Muscle layer of duodenum (tissue), 2 donors: ENCODE results near the gene KARS1.
A peak's percentile ranks its signal among the peaks of the same experiment; 100 is the strongest.

ENCODE experiments used
- H3K27ac ChIP-seq: one replicate; pipeline ENCODE4 v1.7.0; 2013; ENCODE audit warnings: mild to moderate bottlenecking, low read length
- H3K27me3 ChIP-seq: one replicate; pipeline ENCODE4 v1.7.0; 2013; ENCODE audit warnings: low read depth, mild to moderate bottlenecking, control low read depth, low read length
- H3K36me3 ChIP-seq, 2 donors: one replicate each; pipeline ENCODE4 v1.7.0; 2013; ENCODE audit warnings: low read length in 2 of 2, control low read depth in 1 of 2, mild to moderate bottlenecking in 1 of 2; ENCODE audit not compliant: insufficient read depth in 2 of 2, control insufficient read depth in 1 of 2
- H3K4me1 ChIP-seq, 2 donors: one replicate each; pipeline ENCODE4 v1.7.0; 2013; ENCODE audit warnings: low read length in 2 of 2, mild to moderate bottlenecking in 2 of 2, control low read depth in 1 of 2, moderate library complexity in 1 of 2; ENCODE audit not compliant: insufficient read depth in 2 of 2, control insufficient read depth in 1 of 2
- H3K4me3 ChIP-seq, 2 donors: one replicate each; pipeline ENCODE4 v1.7.0; 2013; ENCODE audit warnings: low read length in 2 of 2, low read depth in 1 of 2, mild to moderate bottlenecking in 1 of 2
- H3K9me3 ChIP-seq, 2 donors: one replicate each; pipeline ENCODE4 v1.7.0; 2013; ENCODE audit warnings: low read length in 2 of 2, control low read depth in 1 of 2, mild to moderate bottlenecking in 1 of 2; ENCODE audit not compliant: control insufficient read depth in 1 of 2
- donor health status: healthy.

Gene KARS1

GRCh38 chr16:75647492-75648264 is at the start of gene KARS1, which contains the start of gene TERF2IP:
KARS1 (minus strand) TSS chr16:75647665; CDS start chr16:75647639, 26 bp downstream.
TERF2IP (plus strand) TSS chr16:75647773; CDS start chr16:75647883, 110 bp downstream.
- peaks cover 17 to 62% of the 10 kb centered on the region in 2 donors for H3K4me1 ChIP-seq
- no peaks in the 10 kb centered on the region for H3K9me3 ChIP-seq
- peak within 1 kb of the TSS; percentile 83 to 100 for H3K4me3 ChIP-seq
- H3K27ac ChIP-seq, result peak within 1 kb of the TSS; percentile 96
- H3K36me3 ChIP-seq, result peaks cover 3 to 34% of the 10 kb centered on the region in 2 donors
- no peaks in the 10 kb centered on the region for H3K27me3 ChIP-seq

- Histone ChIP-seq H3K36me3 (no peaks in the 10 kb centered on the region), H3K9me3 (no peaks in the 10 kb centered on the region), H3K27ac (no peak overlapping the region), H3K4me1 (no peaks in the 10 kb centered on the region), H3K4me3 (no peak overlapping the region), H3K27me3 (no peaks in the 10 kb centered on the region)
These were observed 48.2 kb upstream of the KARS1 start for GRCh38 chr16:75695708-75696107.

- H3K36me3 ChIP-seq, result no peaks in the 10 kb centered on the region
- no peak overlapping the region for H3K27ac ChIP-seq
- H3K27me3 ChIP-seq, result no peaks in the 10 kb centered on the region
- H3K9me3 ChIP-seq, result no peaks in the 10 kb centered on the region
- H3K4me3 ChIP-seq, result no peak overlapping the region
- H3K4me1 ChIP-seq, result no peaks in the 10 kb centered on the region
These were observed 39.9 kb upstream of the KARS1 start for GRCh38 chr16:75687361-75687760.

DNA sequence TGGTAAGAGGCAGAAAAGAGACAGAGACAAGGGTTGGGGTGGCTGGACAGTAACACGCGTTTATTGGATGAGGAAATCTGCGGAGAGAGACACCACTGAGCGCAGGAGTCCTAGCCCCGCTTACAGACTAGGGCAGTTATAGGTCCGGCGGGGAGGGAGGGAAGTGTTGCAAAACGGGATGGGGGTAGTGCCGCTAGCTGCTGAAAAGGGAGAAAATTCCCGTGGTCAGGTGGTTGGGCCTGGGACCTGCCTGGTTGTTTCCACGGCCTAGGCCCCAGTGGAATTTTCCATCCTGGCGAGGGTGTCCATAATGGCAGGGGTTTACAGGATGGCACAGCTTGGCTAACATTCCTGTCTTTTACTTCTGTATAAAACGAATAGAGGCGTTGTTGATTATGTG is 34.8 kb upstream of the KARS1 start:
- H3K4me1 ChIP-seq, result no peaks in the 10 kb centered on the region
- H3K27ac ChIP-seq, result no peak overlapping the region
- H3K9me3 ChIP-seq, result no peaks in the 10 kb centered on the region
- H3K36me3 ChIP-seq, result no peaks in the 10 kb centered on the region
- no peak overlapping the region for H3K4me3 ChIP-seq
- no peaks in the 10 kb centered on the region for H3K27me3 ChIP-seq

- Histone ChIP-seq H3K9me3 (no peaks in the 10 kb centered on the region), H3K27ac (no peak overlapping the region), H3K36me3 (no peaks in the 10 kb centered on the region), H3K4me3 (no peak overlapping the region), H3K27me3 (no peaks in the 10 kb centered on the region), H3K4me1 (no peaks in the 10 kb centered on the region)
These were observed 31.9 kb upstream of the KARS1 start for GRCh38 chr16:75679366-75679765.

- H3K27me3 ChIP-seq, result no peaks in the 10 kb centered on the region
- H3K27ac ChIP-seq, result no peak within 1 kb of the TSS
- no peaks in the 10 kb centered on the region for H3K36me3 ChIP-seq
- H3K4me3 ChIP-seq, result no peak within 1 kb of the TSS
- no peaks in the 10 kb centered on the region for H3K9me3 ChIP-seq
- no peaks in the 10 kb centered on the region for H3K4me1 ChIP-seq
These were observed 29.4 kb upstream of the KARS1 start, which contains the start of gene CPHXL2 for GRCh38 chr16:75676909-75677308. CPHXL2 (minus strand) TSS chr16:75677009; CDS start chr16:75676999, 10 bp downstream.

GRCh38 chr16:75667503-75667902 is 20.0 kb upstream of the KARS1 start:
- Histone ChIP-seq H3K4me1 (no peaks in the 10 kb centered on the region), H3K27me3 (no peaks in the 10 kb centered on the region), H3K9me3 (no peaks in the 10 kb centered on the region), H3K36me3 (no peaks in the 10 kb centered on the region), H3K4me3 (no peak overlapping the region), H3K27ac (no peak overlapping the region)

- no peak overlapping the region for H3K4me3 ChIP-seq
- peaks cover 22 to 43% of the 10 kb centered on the region in 2 donors for H3K36me3 ChIP-seq
- no peaks in the 10 kb centered on the region for H3K9me3 ChIP-seq
- H3K27ac ChIP-seq, result no peak overlapping the region
- no peaks in the 10 kb centered on the region for H3K4me1 ChIP-seq
- H3K27me3 ChIP-seq, result no peaks in the 10 kb centered on the region
These were observed 13.3 kb upstream of the KARS1 start for GRCh38 chr16:75660726-75661302.

DNA sequence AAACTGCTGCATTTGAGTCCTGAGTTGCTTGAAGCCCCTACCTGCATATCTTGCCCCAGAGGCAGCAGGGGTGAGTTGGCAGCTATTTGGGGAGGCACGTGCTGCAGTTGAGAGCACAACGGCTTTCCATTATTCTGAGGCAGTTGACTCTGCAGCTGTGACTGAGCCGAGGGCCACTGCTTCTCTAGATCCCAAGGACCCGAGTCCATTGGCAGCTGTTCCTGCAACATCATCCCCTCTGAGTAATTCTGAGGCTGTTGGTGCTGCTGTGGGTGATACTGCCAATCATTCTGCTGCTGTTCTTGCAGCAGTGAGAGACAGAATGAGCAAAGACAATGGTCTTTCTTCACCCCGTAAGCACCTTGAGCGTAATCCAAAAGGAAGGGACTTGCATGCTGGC is 12.9 kb upstream of the KARS1 start:
- Histone ChIP-seq H3K9me3 (no peaks in the 10 kb centered on the region), H3K27me3 (no peaks in the 10 kb centered on the region), H3K36me3 (peaks cover 27 to 48% of the 10 kb centered on the region in 2 donors), H3K4me1 (no peaks in the 10 kb centered on the region), H3K4me3 (no peak overlapping the region), H3K27ac (no peak overlapping the region)

DNA sequence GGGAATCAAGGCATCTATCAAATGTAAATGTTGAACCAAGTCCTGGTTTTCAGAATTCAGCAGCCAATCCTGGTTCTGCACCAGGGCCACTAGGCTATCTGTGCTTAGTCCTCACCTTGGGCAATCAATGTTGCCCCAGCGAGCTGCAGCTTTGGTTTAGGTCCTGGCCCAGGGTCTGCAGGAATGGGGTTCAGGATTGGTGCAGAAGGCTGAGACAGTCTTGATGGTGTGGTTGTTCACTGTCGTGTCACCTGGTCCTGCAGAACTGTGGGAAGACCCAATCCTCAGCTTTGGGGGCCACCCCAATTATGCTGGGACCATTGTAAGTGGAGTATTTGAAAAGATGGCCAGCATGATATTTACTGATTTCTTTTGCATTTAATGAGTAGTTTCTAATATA is 10.7 kb upstream of the KARS1 start:
- H3K27ac ChIP-seq, result no peak overlapping the region
- H3K27me3 ChIP-seq, result no peaks in the 10 kb centered on the region
- no peaks in the 10 kb centered on the region for H3K9me3 ChIP-seq
- H3K4me3 ChIP-seq, result no peak overlapping the region
- H3K4me1 ChIP-seq, result peaks cover 5 to 7% of the 10 kb centered on the region in 2 donors
- H3K36me3 ChIP-seq, result peaks cover 38 to 53% of the 10 kb centered on the region in 2 donors

- H3K9me3 ChIP-seq, result no peaks in the 10 kb centered on the region
- H3K36me3 ChIP-seq, result peaks cover 36 to 38% of the 10 kb centered on the region in 2 donors
- no peak overlapping the region for H3K27ac ChIP-seq
- H3K27me3 ChIP-seq, result no peaks in the 10 kb centered on the region
- peaks cover 27 to 42% of the 10 kb centered on the region in 2 donors for H3K4me1 ChIP-seq
- H3K4me3 ChIP-seq, result no peak overlapping the region
These were observed 6.5 kb upstream of the KARS1 start for GRCh38 chr16:75653922-75654321.
